CD14-positive monocyte (primary cell): ENCODE results near the gene LINC00237. TPM values are rescaled to one million over a fixed set of nuclear protein-coding genes. Genes with fewer than 3 reads are reported as not detected.

Experiments used
- DNase-seq, 3 donors: peaks; one replicate each; pipeline ENCODE4 v3.0.0-alpha.2; 2011 to 2022
- H2AFZ ChIP-seq: 2 replicates; pipeline ENCODE4 v1.6.0; 2012; ENCODE audit warnings: mild to moderate bottlenecking, low read depth, low read length, inconsistent platforms; ENCODE audit not compliant: insufficient read depth, poor library complexity, severe bottlenecking
- H3K27ac ChIP-seq, 2 donors: 1 replicate in 1 of 2; 2 replicates in 1 of 2; pipeline ENCODE4 v1.5.1; 2012 to 2013; ENCODE audit warnings: low read length in 2 of 2, control low read depth in 1 of 2, inconsistent platforms in 1 of 2, low read depth in 1 of 2, mild to moderate bottlenecking in 1 of 2
- H3K27me3 ChIP-seq, 2 donors: one replicate each; pipeline versions ENCODE4 v1.6.0 to v1.6.1; 2011 to 2013; ENCODE audit warnings: low read length in 2 of 2; ENCODE audit not compliant: control insufficient read depth in 2 of 2, insufficient read depth in 2 of 2
- H3K36me3 ChIP-seq, 2 donors: replicated peaks in 1 of 2; 1 replicate in 1 of 2; 2 replicates in 1 of 2; pipeline versions ENCODE4 v1.5.1 to v1.6.1; 2012 to 2013; ENCODE audit warnings: low read length in 2 of 2, control low read depth in 1 of 2, inconsistent platforms in 1 of 2, mild to moderate bottlenecking in 1 of 2; ENCODE audit not compliant: insufficient read depth in 2 of 2, control insufficient read depth in 1 of 2
- H3K4me1 ChIP-seq, 2 donors: 1 replicate in 1 of 2; 2 replicates in 1 of 2; pipeline versions ENCODE4 v1.5.1 to v1.6.1; 2012 to 2013; ENCODE audit warnings: low read length in 2 of 2, control low read depth in 1 of 2, inconsistent platforms in 1 of 2, mild to moderate bottlenecking in 1 of 2, moderate library complexity in 1 of 2; ENCODE audit not compliant: insufficient read depth in 2 of 2, control insufficient read depth in 1 of 2
- H3K4me2 ChIP-seq: replicated peaks from 2 replicates; pipeline ENCODE3; 2012; ENCODE audit warnings: low read length, moderate library complexity, mild to moderate bottlenecking; ENCODE audit not compliant: poor library complexity, severe bottlenecking; ENCODE audit errors: extremely low read depth
- H3K4me3 ChIP-seq, 3 experiments: fragments of 200-600 bp in 1 of 3; sonication (generic) in 1 of 3; replicated peaks in 1 of 3; 1 replicate in 2 of 3; 2 replicates in 1 of 3; pipeline ENCODE4 v1.5.1; 2011 to 2013; ENCODE audit warnings: low read length in 3 of 3, mild to moderate bottlenecking in 3 of 3, control low read depth in 2 of 3, low read depth in 2 of 3, inconsistent platforms in 1 of 3, moderate library complexity in 1 of 3
- H3K79me2 ChIP-seq: 2 replicates; pipeline ENCODE4 v1.6.0; 2012; ENCODE audit warnings: mild to moderate bottlenecking, control low read depth, inconsistent platforms, low read length, moderate library complexity; ENCODE audit not compliant: insufficient read depth
- H3K9ac ChIP-seq: 2 replicates; pipeline ENCODE4 v1.6.0; 2017; ENCODE audit warnings: low read length, mild to moderate bottlenecking; ENCODE audit not compliant: insufficient read depth, poor library complexity, severe bottlenecking
- H3K9me3 ChIP-seq, 2 donors: replicated peaks in 1 of 2; 1 replicate in 1 of 2; 2 replicates in 1 of 2; pipeline versions ENCODE4 v1.5.1 to v1.6.1; 2012 to 2013; ENCODE audit warnings: low read length in 2 of 2, control low read depth in 1 of 2; ENCODE audit not compliant: control insufficient read depth in 1 of 2, insufficient read depth in 1 of 2
- H4K20me1 ChIP-seq: 2 replicates; pipeline ENCODE4 v1.6.0; 2012; ENCODE audit warnings: mild to moderate bottlenecking, low read length, control low read depth, moderate library complexity; ENCODE audit not compliant: insufficient read depth
- H3K27ac Mint-ChIP-seq, 7 donors: one replicate each; pipeline ENCODE4 v1.8.0; 2020; ENCODE audit warnings: mild to moderate bottlenecking in 7 of 7, mixed read lengths in 7 of 7, moderate library complexity in 6 of 7, inconsistent platforms in 2 of 7
- H3K27me3 Mint-ChIP-seq, 3 donors: one replicate each; pipeline ENCODE4 v1.8.0; 2021 to 2022; ENCODE audit warnings: low read depth in 3 of 3, mild to moderate bottlenecking in 3 of 3, mixed read lengths in 3 of 3, moderate library complexity in 3 of 3, inconsistent platforms in 1 of 3
- H3K36me3 Mint-ChIP-seq, 2 donors: one replicate each; pipeline ENCODE4 v1.8.0; 2020; ENCODE audit warnings: mixed read lengths in 2 of 2, inconsistent platforms in 1 of 2, mild to moderate bottlenecking in 1 of 2
- H3K4me1 Mint-ChIP-seq: one replicate; pipeline ENCODE4 v1.8.0; 2020; ENCODE audit warnings: mild to moderate bottlenecking, mixed read lengths
- H3K4me3 Mint-ChIP-seq, 2 donors: one replicate each; pipeline ENCODE4 v1.8.0; 2020; ENCODE audit warnings: mild to moderate bottlenecking in 2 of 2, mixed read lengths in 2 of 2, moderate library complexity in 1 of 2
- H3K9me3 Mint-ChIP-seq, 7 donors: one replicate each; pipeline ENCODE4 v1.8.0; 2020 to 2022; ENCODE audit warnings: mixed read lengths in 7 of 7, mild to moderate bottlenecking in 6 of 7, moderate library complexity in 6 of 7, inconsistent platforms in 2 of 7
- WGBS: methylation state at CpG from one replicate; pipeline ENCODE4 v1.1.5; 2013; ENCODE audit warnings: missing lambda C conversion rate; ENCODE audit not compliant: insufficient coverage; 5-methylcytosine and 5-hydroxymethylcytosine counted together
- intact Hi-C, 2 donors: fragments of 100-400 bp; cut with micrococcal nuclease; formaldehyde crosslinking; loops; one replicate each; pipeline versions ENCODE4 v1.15.0 to v1.15.1; 2023
- polyA plus RNA-seq, 3 donors: library from polyadenylated mRNA; depleted of rRNA in 1 of 3; unstranded in 2 of 3; stranded (reverse) in 1 of 3; fragments of 300-500 nt in 2 of 3; fragments of >200 nt in 1 of 3; fragmentation: Illumina TruSeq in 2 of 3; gene quantifications; 1 replicate in 2 of 3; 2 replicates in 1 of 3; pipeline ENCODE4 v1.2.3, GENCODE V29; 2012 to 2021
- TF ChIP-seq, protein P1 (sequence below): fragments of 200-600 bp; IDR thresholded peaks from one replicate; pipeline ENCODE4 v1.8.0; 2022; ENCODE audit warnings: antibody characterized with exemption, mild to moderate bottlenecking

The LINC00237 gene
- polyA plus RNA-seq, 3 donors: 0.31 to 0.39 TPM; not detected in 1

DNA sequence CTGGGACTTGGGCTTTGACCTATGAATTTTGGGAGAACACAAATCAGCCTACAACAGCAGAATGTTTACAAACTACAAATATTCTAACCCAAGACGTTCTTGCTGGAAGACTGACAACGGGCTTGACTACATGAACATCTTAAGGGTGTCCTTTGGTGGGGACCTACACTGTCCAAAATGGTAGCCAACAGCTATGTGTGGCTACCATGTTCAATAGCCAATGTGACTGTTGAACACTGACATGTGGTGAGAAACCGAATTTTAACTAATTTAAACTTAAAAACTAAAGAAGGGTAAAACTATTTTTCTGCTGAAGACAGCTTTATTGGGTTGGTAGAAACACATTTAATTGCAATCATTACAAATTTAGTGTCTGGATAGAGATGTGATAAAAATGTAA lies 30.1 kb downstream of the LINC00237 start:
- Histone ChIP-seq H3K9me3 (no peaks in the 10 kb centered on the region), H3K4me1 (no peaks in the 10 kb centered on the region), H3K36me3 (no peaks in the 10 kb centered on the region), H3K27ac (no peak overlapping the region), H3K4me3 (no peak overlapping the region), H2AFZ (no peak overlapping the region), H4K20me1 (no peaks in the 10 kb centered on the region), H3K27me3 (peaks cover 6 to 12% of the 10 kb centered on the region in 2 donors), H3K9ac (no peak overlapping the region), H3K4me2 (no peak overlapping the region), H3K79me2 (no peaks in the 10 kb centered on the region)
- Mint-ChIP-seq H3K4me1 (peaks cover 4% of the 10 kb centered on the region), H3K4me3 (no peak overlapping the region), H3K27me3 (peaks cover 24 to 48% (median 34%) of the 10 kb centered on the region in 3 donors), H3K9me3 (peaks cover 0 to 3% (median 1%) of the 10 kb centered on the region in 7 donors), H3K27ac (no peak overlapping the region), H3K36me3 (no peaks in the 10 kb centered on the region)
- no CpG with 5 or more reads among the region's 3 CpGs for WGBS
- DNase-seq: no peak
- intact Hi-C loops: no loop called here
- TF ChIP-seq, protein P1, sequence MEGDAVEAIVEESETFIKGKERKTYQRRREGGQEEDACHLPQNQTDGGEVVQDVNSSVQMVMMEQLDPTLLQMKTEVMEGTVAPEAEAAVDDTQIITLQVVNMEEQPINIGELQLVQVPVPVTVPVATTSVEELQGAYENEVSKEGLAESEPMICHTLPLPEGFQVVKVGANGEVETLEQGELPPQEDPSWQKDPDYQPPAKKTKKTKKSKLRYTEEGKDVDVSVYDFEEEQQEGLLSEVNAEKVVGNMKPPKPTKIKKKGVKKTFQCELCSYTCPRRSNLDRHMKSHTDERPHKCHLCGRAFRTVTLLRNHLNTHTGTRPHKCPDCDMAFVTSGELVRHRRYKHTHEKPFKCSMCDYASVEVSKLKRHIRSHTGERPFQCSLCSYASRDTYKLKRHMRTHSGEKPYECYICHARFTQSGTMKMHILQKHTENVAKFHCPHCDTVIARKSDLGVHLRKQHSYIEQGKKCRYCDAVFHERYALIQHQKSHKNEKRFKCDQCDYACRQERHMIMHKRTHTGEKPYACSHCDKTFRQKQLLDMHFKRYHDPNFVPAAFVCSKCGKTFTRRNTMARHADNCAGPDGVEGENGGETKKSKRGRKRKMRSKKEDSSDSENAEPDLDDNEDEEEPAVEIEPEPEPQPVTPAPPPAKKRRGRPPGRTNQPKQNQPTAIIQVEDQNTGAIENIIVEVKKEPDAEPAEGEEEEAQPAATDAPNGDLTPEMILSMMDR: no peak

DNA sequence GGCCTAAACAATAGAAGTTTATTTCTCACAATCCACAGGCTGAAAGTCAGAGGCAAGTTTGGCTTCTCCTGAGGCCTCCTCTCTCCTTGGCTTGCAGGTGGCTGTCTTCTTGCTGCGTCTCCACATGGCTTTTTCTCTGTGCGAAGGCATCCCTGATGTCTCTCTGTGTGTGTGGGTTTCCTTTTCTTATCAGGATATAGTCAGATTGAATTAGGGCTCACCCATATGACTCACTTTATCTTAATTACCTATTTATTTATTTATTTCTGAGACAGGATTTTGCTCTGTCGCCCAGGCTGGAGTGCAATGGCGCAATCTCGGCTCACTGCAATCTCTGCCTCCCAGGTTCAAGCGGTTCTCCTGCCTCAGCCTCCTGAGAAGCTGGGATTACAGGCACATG lies 30.7 kb downstream of the LINC00237 start:
- intact Hi-C loops: no loop called here
- Mint-ChIP-seq H3K4me1 (peaks cover 4% of the 10 kb centered on the region), H3K4me3 (no peak overlapping the region), H3K27ac (no peak overlapping the region), H3K36me3 (no peaks in the 10 kb centered on the region), H3K27me3 (peaks cover 24 to 48% (median 33%) of the 10 kb centered on the region in 3 donors), H3K9me3 (peaks cover 0 to 3% (median 2%) of the 10 kb centered on the region in 7 donors)
- Histone ChIP-seq H3K4me2 (no peak overlapping the region), H3K4me1 (no peaks in the 10 kb centered on the region), H3K79me2 (no peaks in the 10 kb centered on the region), H4K20me1 (no peaks in the 10 kb centered on the region), H3K27me3 (peaks cover 6 to 10% of the 10 kb centered on the region in 2 donors), H3K4me3 (no peak overlapping the region), H3K36me3 (no peaks in the 10 kb centered on the region), H3K9me3 (no peaks in the 10 kb centered on the region), H3K9ac (no peak overlapping the region), H2AFZ (no peak overlapping the region), H3K27ac (no peak overlapping the region)
- no CpG with 5 or more reads among the region's 6 CpGs for WGBS
- DNase-seq: no peak
- TF ChIP-seq, protein P1: no peak
